CD1c-positive myeloid dendritic cell (primary cell): Measurements from ENCODE around the gene TEKT2.

Experiments used
- DNase-seq: peaks from one replicate; pipeline ENCODE4 v3.0.0-alpha.2; 2016; ENCODE audit errors: extremely low spot score

TEKT2 gene

GRCh38 chr1:36106269-36106668, 22.4 kb downstream of the TEKT2 start:
- no peak for DNase-seq

GRCh38 chr1:36107394-36107793, 23.5 kb downstream of the TEKT2 start:
- DNase-seq = no peak

- no peak for DNase-seq
Measured at GRCh38 chr1:36108314-36108713, 24.4 kb downstream of the TEKT2 start.

GRCh38 chr1:36109041-36109679, 25.3 kb downstream of the TEKT2 start:
- DNase-seq = no peak

GRCh38 chr1:36111151-36111550, 27.3 kb downstream of the TEKT2 start:
- DNase-seq = no peak

GRCh38 chr1:36112823-36113222, 28.9 kb downstream of the TEKT2 start:
- no peak for DNase-seq

GRCh38 chr1:36114371-36114770, 30.5 kb downstream of the TEKT2 start:
- no peak for DNase-seq

- no peak for DNase-seq
Measured at GRCh38 chr1:36115200-36115669, 31.3 kb downstream of the TEKT2 start.

- DNase-seq = peak; percentile 78
Measured at GRCh38 chr1:36115931-36116330, 32.0 kb downstream of the TEKT2 start.

- no peak for DNase-seq
Measured at GRCh38 chr1:36116901-36117300, 33.0 kb downstream of the TEKT2 start.

- no peak for DNase-seq
Measured at GRCh38 chr1:36118447-36119204, 34.7 kb downstream of the TEKT2 start.

GRCh38 chr1:36119456-36119855, 35.6 kb downstream of the TEKT2 start:
- DNase-seq = peak; percentile 68

- peak; percentile 59 for DNase-seq
Measured at GRCh38 chr1:36122062-36123030, 38.5 kb downstream of the TEKT2 start.

GRCh38 chr1:36123356-36123755, 39.5 kb downstream of the TEKT2 start:
- peak; percentile 91 for DNase-seq

- no peak for DNase-seq
Measured at GRCh38 chr1:36124404-36125128, 40.7 kb downstream of the TEKT2 start.

- peak; percentile 8 for DNase-seq
Measured at GRCh38 chr1:36125129-36125991, 41.5 kb downstream of the TEKT2 start, which contains the start of gene COL8A2. Gene COL8A2, minus strand, starts transcription at chr1:36125222. Its CDS starts 24,980 bp downstream, at chr1:36100242.

GRCh38 chr1:36126005-36126716, 42.3 kb downstream of the TEKT2 start:
- no peak for DNase-seq

GRCh38 chr1:36126797-36127500, 43.1 kb downstream of the TEKT2 start:
- DNase-seq = no peak
